RPMI8226 (cell line): ENCODE data around the gene MSH2.
A peak's percentile ranks its signal among the peaks of the same experiment; 100 is the strongest.
"Not testable (repeated sequence)": the region's sequence is repeated elsewhere in the genome, so short reads cannot be mapped to it uniquely, and the experiment has no call there.

Experiments
- DNase-seq: peaks from one replicate; pipeline ENCODE4 v3.0.0-alpha.2; 2015

MSH2 gene

GRCh38 chr2:47402805-47403608 lies at the start of gene MSH2:
Gene MSH2, plus strand, starts transcription at chr2:47403156. Its CDS starts 36 bp downstream, at chr2:47403192.
- DNase-seq = peak; percentile 96

- DNase-seq = peak; percentile 19
Observed at GRCh38 chr2:47354013-47354847, 48.7 kb upstream of the MSH2 start.

DNA sequence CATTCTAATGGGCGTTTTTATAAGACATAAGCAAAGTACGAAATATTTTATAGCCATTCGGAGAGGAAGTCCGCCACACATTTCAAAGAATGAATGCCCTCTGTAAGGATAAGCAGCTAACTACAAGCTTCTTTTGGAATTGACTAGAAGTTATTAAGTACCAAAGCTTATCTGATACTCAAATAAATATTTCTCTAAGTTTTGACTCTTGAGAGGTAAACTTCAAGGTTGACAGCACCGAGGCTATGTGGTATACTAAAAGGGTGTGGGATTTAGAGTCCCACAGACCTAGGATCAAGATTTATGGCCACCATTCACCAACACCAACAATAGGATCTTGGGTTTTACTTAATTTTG lies 48.1 kb upstream of the MSH2 start:
- DNase-seq = no peak

DNA sequence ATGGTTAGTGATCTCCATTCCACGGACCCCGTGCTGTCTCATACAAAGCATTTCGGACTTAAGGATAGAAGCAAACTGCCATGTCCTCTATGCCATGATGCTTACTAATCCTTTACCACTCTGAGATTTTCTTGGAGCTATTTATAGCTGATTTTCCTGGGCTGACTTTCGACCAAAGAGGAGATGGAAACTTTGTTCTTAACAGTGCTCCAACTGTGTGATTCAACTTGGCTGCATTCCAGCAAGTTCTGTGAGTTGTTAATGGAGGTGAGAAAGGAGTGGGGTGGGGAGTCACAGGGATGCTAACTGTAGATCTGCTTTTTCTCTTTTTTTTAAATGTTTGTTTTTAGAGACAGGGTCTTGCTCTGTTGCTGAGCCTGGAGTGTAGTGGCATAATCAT lies 45.5 kb upstream of the MSH2 start:
- peak; percentile 51 for DNase-seq

DNA sequence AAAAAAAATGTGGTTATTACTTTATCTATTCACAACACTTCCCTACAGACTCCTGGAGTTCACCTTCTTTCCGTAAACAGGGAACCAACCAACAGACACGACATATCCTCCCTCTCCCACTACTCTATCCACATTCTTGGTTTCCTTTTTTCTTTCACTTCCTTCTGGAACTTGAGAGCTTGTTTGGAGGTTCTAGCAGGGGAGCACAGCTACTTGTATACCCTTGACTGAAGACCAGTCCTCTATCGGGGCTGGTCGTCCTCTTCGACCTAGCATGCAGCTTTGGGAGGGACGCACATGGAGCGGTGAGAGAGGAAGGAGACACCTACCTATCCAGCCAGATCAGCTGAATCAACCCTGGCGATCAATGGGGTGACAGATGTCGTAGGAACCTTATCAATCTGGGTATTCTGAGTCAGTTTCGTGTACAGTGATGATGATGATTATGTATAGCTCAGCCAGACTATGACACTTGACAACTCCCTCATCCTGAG lies 43.5 kb upstream of the MSH2 start:
- DNase-seq = no peak

GRCh38 chr2:47360283-47360682 lies 42.7 kb upstream of the MSH2 start:
- DNase-seq = no peak

- DNase-seq = no peak
Observed at GRCh38 chr2:47360927-47361326, 42.0 kb upstream of the MSH2 start.

- not testable (repeated sequence) for DNase-seq
Observed at GRCh38 chr2:47361505-47362229, 41.3 kb upstream of the MSH2 start.

- DNase-seq = no peak
Observed at GRCh38 chr2:47373747-47374146, 29.2 kb upstream of the MSH2 start.

GRCh38 chr2:47375307-47375706 lies 27.6 kb upstream of the MSH2 start:
- no peak for DNase-seq

DNA sequence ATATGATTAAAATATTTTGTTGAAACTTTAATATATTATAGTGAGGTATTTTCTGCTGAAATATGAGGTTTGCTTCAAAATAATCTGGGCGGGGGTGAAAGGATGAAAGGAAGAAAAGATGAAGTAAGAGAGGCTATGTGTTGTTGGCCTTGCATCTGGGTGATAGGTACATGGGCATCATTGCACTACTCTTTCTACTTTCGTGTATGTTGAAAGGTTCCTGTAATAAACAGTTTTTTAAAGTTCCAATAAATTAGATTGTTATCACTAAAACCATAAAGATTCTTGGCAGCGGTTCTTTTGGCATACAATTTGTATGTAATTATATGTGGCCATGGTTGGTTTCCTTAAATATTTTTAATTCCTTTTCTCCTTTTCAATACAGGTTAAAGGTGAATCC lies 23.6 kb upstream of the MSH2 start:
- DNase-seq = no peak

GRCh38 chr2:47381408-47381807 lies 21.5 kb upstream of the MSH2 start:
- DNase-seq = no peak

DNA sequence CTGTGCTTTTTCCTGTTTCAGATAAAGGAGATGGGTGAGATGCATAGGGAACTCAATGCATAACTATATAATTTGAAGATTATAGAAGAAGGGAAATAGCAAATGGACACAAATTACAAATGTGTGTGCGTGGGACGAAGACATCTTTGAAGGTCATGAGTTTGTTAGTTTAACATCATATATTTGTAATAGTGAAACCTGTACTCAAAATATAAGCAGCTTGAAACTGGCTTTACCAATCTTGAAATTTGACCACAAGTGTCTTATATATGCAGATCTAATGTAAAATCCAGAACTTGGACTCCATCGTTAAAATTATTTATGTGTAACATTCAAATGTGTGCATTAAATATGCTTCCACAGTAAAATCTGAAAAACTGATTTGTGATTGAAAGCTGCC lies 16.4 kb upstream of the MSH2 start:
- no peak for DNase-seq

DNA sequence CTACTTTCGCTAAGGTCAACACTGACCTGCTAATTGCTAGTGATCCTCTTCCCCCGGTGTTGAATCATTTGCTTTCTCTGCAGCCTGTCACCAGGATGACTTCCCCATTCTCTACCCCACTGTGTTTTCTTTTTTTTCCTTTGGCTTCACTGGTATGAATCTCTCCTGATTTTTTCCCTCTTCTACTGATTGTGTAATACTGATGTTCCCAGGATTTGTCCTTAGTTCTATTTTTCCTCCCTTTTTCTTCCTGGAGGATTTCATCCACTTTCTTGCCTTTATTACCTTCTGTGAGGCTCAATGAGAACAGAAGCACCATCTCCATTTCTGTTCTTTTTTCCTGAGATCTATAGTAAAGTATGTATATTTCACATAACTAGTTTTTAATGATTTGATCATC lies 14.1 kb upstream of the MSH2 start:
- no peak for DNase-seq

- no peak for DNase-seq
Observed at GRCh38 chr2:47389692-47390091, 13.3 kb upstream of the MSH2 start.

- DNase-seq = no peak
Observed at GRCh38 chr2:47401789-47402554, 984 bp upstream of the MSH2 start.

GRCh38 chr2:47402555-47402804 lies 476 bp upstream of the MSH2 start:
- peak; percentile 5 for DNase-seq

DNA sequence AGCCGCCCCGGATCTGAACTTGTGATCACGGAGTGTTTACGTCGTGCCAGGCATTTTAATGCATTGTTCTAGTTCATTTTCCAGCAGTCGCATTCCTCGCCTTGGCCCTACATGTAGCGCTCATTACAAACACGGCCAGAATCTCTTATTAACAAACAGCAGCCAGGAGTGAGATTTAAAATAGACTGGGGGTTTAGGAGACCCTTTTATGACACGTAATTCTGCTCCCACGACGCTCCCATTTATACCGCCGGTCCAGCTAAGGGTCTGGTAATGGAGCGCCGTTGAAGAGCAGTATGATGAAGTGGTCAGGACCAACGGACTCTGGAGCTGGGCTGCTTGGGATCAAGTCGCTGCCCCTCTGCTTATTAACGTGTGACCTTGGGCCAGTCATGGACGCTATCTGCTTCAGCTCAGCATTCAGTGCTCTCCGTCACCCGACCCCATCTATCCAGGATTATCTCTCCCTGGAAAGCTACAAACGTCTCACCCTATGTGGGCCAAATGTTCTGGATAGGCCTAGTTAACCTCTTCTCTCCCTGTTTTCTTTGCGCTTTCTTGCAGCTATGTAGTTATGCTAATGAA lies 745 bp downstream of the MSH2 start:
- no peak for DNase-seq

- no peak for DNase-seq
Observed at GRCh38 chr2:47404356-47404755, 1.4 kb downstream of the MSH2 start.

GRCh38 chr2:47405757-47406156 lies 2.8 kb downstream of the MSH2 start:
- DNase-seq = no peak

- DNase-seq = not testable (repeated sequence)
Observed at GRCh38 chr2:47406649-47407330, 3.8 kb downstream of the MSH2 start.

DNA sequence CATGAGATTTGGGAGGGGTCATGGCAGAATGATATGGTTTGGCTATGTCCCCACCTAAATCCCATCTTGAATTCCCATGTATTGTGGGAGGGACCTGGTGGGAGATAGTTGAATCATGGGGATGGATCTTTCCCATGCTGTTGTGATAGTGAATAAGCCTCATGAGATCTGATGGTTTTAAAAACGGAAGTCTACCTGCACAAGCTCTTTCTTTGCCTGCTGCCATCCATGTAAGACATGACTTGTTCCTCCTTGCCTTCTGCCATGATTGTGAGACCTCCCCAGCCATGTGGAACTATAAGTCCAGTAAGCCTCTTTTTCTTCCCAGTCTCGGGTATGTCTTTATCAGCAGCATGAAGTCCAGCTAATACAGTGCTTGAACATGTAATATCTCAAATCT lies 5.0 kb downstream of the MSH2 start:
- not testable (repeated sequence) for DNase-seq
